ENCODE results near the gene CARD18.
"Not testable (repeated sequence)": the region's sequence is repeated elsewhere in the genome, so short reads cannot be mapped to it uniquely, and the experiment has no call there.

Gene CARD18

GRCh38 chr11:105132716-105133511 lies 6.7 kb downstream of the CARD18 start:
- no peak for DNase-seq (ENCODE audit: low read depth in 2 of 2)

GRCh38 chr11:105130189-105130813 lies 9.3 kb downstream of the CARD18 start:
- DNase-seq (ENCODE audit: low read depth in 2 of 2): no peak

DNA sequence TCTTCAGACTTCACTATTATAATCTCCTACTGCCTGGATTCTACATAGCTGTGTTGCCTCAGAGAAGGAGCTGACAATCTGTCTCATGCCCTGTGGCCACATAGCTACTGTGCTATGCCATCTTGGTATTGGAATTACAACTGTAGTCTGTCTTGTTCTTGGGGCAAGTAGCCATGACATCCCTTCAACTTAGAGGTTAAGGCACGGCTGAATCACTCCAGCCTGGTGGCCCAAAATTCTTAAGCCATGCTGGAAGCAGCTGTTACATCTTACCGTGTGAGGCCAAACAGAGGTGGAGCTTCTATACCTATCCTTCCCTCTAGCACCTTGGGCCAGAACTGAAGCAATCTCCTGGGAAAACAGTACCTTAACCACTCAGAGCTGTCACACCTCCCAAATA lies 14.8 kb downstream of the CARD18 start:
- no peak for DNase-seq (ENCODE audit: low read depth in 2 of 2)

- no peak for DNase-seq (ENCODE audit: low read depth in 2 of 2)
Measured at GRCh38 chr11:105111145-105111944, 28.2 kb downstream of the CARD18 start.

- DNase-seq (ENCODE audit: low read depth in 2 of 2): no peak
Measured at GRCh38 chr11:105110688-105111030, 28.9 kb downstream of the CARD18 start.

GRCh38 chr11:105109855-105110687 lies 29.5 kb downstream of the CARD18 start:
- DNase-seq (ENCODE audit: low read depth in 2 of 2): no peak

DNA sequence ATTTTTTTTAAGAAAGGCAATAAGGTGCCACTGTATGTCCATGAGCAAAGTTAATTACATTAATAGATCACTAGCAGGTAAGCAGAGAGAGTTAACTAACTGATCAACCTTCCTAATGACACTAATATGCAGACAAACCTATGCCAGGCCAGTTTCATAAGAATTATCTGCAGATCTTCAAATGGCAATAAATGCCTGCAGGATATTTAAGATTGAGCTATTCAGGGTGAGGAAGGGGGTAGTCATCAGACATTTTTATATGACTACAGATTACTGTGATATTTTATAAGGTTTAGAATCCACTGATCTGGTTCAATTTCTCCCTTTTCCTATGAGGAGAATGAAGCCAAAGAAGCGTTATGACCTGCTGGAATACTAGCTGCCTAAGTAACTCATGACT lies 30.2 kb downstream of the CARD18 start:
- no peak for DNase-seq (ENCODE audit: low read depth in 2 of 2)

GRCh38 chr11:105108247-105108646 lies 31.3 kb downstream of the CARD18 start:
- DNase-seq (ENCODE audit: low read depth in 2 of 2): no peak

- DNase-seq (ENCODE audit: low read depth in 2 of 2): not testable (repeated sequence)
Measured at GRCh38 chr11:105107226-105107825, 32.2 kb downstream of the CARD18 start.

DNA sequence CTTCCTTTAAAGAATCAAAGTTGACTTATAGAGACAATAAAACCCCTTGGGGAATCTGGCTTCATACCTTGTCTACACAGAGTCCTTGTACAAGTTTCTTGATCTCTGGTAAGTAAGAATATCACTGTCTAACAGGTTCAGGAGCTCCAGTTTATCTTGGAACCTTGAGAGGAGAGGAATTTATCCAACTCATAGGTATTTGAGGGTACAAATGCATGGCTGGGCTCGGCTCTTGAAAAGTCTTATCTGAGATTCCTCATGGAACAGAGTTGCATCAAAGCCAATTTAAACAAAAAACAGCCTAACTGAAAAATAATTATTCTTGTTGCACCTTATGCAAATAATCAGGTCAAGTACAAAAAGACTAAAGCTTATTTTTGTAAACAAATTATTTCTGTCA lies 33.4 kb downstream of the CARD18 start:
- no peak for DNase-seq (ENCODE audit: low read depth in 2 of 2)

GRCh38 chr11:105104292-105104691 lies 35.3 kb downstream of the CARD18 start:
- DNase-seq (ENCODE audit: low read depth in 2 of 2): no peak

- no peak for DNase-seq (ENCODE audit: low read depth in 2 of 2)
Measured at GRCh38 chr11:105103336-105103735, 36.2 kb downstream of the CARD18 start.

DNA sequence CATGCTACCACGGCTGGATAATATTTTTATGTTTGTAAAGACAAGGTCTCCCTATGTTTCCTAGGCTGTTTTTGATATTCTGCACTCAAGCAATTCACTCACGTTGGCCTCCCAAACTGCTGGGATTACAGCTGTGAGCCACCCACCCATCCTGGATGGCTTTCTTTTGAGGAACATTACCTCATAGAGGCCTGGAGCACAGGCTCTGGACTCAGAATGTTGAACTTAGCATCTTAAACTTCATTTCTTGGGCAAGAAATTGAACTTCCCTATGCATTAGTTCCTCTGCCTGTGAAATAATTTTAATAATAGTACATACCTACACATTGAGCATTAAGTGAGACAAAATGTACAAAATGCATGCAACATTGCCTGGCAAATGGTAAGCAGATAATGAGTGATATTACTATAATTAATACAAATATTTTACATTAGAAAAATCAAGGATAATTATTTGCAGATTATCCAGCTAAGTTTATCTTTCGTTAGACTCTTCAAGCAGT lies 37.4 kb downstream of the CARD18 start:
- not testable (repeated sequence) for DNase-seq (ENCODE audit: low read depth in 2 of 2)

GRCh38 chr11:105100981-105101630 lies 38.5 kb downstream of the CARD18 start:
- DNase-seq (ENCODE audit: low read depth in 2 of 2): no peak

GRCh38 chr11:105100206-105100605 lies 39.4 kb downstream of the CARD18 start:
- DNase-seq (ENCODE audit: low read depth in 2 of 2): no peak

- not testable (repeated sequence) for DNase-seq (ENCODE audit: low read depth in 2 of 2)
Measured at GRCh38 chr11:105099594-105099993, 40.0 kb downstream of the CARD18 start.

- DNase-seq (ENCODE audit: low read depth in 2 of 2): no peak
Measured at GRCh38 chr11:105092256-105093239, 47.0 kb downstream of the CARD18 start.
